Heart right ventricle (tissue), 16 donors: ENCODE measurements around the gene CDK10. TPM values are rescaled to one million over a fixed set of nuclear protein-coding genes. Genes with fewer than 3 reads are reported as not detected.

ENCODE experiments used
- ATAC-seq, 8 donors: fragments of 200-7000 bp; cut with Tn5 transposase; one replicate each; pipeline ENCODE4 v1.9.1; 2020; ENCODE audit warnings: mild to moderate bottlenecking in 8 of 8, moderate library complexity in 8 of 8, moderate number of reproducible peaks in 1 of 8
- DNase-seq, 2 donors: peaks; one replicate each; pipeline ENCODE4 v3.0.0-alpha.2; 2020
- H3K27ac ChIP-seq, 10 donors: fragments of 200-600 bp; sonication (generic) in 2 of 10; one replicate each; pipeline versions ENCODE4 v1.5.0 to v1.8.0; 2020 to 2022; ENCODE audit warnings: mild to moderate bottlenecking in 3 of 10
- H3K27me3 ChIP-seq, 7 donors: fragments of 200-600 bp; one replicate each; pipeline ENCODE4 v1.8.0; 2021 to 2022; ENCODE audit warnings: mild to moderate bottlenecking in 2 of 7
- H3K36me3 ChIP-seq, 9 donors: fragments of 200-600 bp; sonication (generic) in 1 of 9; one replicate each; pipeline versions ENCODE4 v1.5.0 to v1.8.0; 2020 to 2022; ENCODE audit warnings: mild to moderate bottlenecking in 2 of 9
- H3K4me1 ChIP-seq, 9 donors: fragments of 200-600 bp; sonication (generic) in 1 of 9; one replicate each; pipeline versions ENCODE4 v1.5.0 to v1.8.0; 2020 to 2022; ENCODE audit warnings: mild to moderate bottlenecking in 4 of 9
- H3K4me3 ChIP-seq, 10 donors: fragments of 200-600 bp; sonication (generic) in 2 of 10; one replicate each; pipeline versions ENCODE4 v1.5.0 to v1.8.0; 2020 to 2022; ENCODE audit warnings: mild to moderate bottlenecking in 7 of 10, moderate library complexity in 2 of 10
- H3K9me3 ChIP-seq, 11 donors: fragments of 200-600 bp in 10 of 11; sonication (generic) in 2 of 11; one replicate each; pipeline versions ENCODE4 v1.5.0 to v1.8.0; 2013 to 2022; ENCODE audit warnings: mild to moderate bottlenecking in 2 of 11, control low read depth in 1 of 11, moderate library complexity in 1 of 11
- CTCF ChIP-seq, 9 donors: fragments of 200-600 bp; sonication (generic) in 2 of 9; IDR thresholded peaks; one replicate each; pipeline versions ENCODE4 v1.5.0 to v1.8.0; 2021 to 2022; ENCODE audit warnings: antibody characterized with exemption in 9 of 9, mild to moderate bottlenecking in 5 of 9, moderate library complexity in 1 of 9
- WGBS, 2 donors: extraction: QIAGEN DNeasy Blood & Tissue Kit; methylation state at CpG; one replicate each; pipeline ENCODE4 v1.1.7; 2013; ENCODE audit warnings: inconsistent platforms in 1 of 2; 5-methylcytosine and 5-hydroxymethylcytosine counted together
- intact Hi-C, 10 donors: fragments of 100-400 bp; cut with DNase I; formaldehyde crosslinking; loops; one replicate each; pipeline versions ENCODE4 v1.11.1 to v1.14.2; 2022
- polyA plus RNA-seq, 2 donors: library from polyadenylated mRNA; stranded (reverse); fragments of 200-250 nt; gene quantifications; one replicate each; pipeline ENCODE4 v1.2.3, GENCODE V29; 2013
- total RNA-seq, 10 donors: library from RNA; stranded (reverse); fragmentation: NEBNext Ultra II Directional in 3 of 10; extraction: Animal tissue kit (Norgen Biotek cat#: 25700) in 3 of 10; gene quantifications; one replicate each; pipeline versions ENCODE4 v1.2.1 to v1.2.4, GENCODE V29; 2021 to 2023
- donor health status: Arrhythmogenic right ventricular cardiomyopathy.
- donor health status: ischemic (EF 13 %, LVEDD 7.1; RV severe dilation, severe dysfunction).
- donor health status: healthy with polysubstance abuse.
- donor health status: DM: no; HTN: yes; CAD: no.
- donor health status: DM: no; HTN: no; CAD: no.
- donor health status: ischemic (EF 25% LVEDD 6.9; RV normal size, moderate dysfunction).
- donor health status: ischemic (EF 25% LVEDD 5.7; RV mildly dilated, moderate dysfunction).
- donor health status: healthy.
- donor health status: DM: yes; HTN: yes; CAD: no.
- donor health status: Ischemic cardiomyopathy.
- donor health status: ischemic (EF 35%, LVEDD 5.7; RV mildly dilated, moderate dysfunction).
- donor health status: nonischemic (EF 11% LVEDD 7.7; RV severe dilation, severe dysfunction).
- donor health status: DM: yes; HTN: yes; CAD: no.
- donor health status: PGD.
- donor health status: ischemic (EF 29% LVEDD 5.4; RV normal size, mild dysfunction).
- donor health status: nonischemic (EF 23%, LVEDD 6.1; RV moderate dilation, normal function).

CDK10 gene
- total and polyA plus RNA-seq, 12 donors, result 14.7 to 63.4 (median 21.7) TPM

DNA sequence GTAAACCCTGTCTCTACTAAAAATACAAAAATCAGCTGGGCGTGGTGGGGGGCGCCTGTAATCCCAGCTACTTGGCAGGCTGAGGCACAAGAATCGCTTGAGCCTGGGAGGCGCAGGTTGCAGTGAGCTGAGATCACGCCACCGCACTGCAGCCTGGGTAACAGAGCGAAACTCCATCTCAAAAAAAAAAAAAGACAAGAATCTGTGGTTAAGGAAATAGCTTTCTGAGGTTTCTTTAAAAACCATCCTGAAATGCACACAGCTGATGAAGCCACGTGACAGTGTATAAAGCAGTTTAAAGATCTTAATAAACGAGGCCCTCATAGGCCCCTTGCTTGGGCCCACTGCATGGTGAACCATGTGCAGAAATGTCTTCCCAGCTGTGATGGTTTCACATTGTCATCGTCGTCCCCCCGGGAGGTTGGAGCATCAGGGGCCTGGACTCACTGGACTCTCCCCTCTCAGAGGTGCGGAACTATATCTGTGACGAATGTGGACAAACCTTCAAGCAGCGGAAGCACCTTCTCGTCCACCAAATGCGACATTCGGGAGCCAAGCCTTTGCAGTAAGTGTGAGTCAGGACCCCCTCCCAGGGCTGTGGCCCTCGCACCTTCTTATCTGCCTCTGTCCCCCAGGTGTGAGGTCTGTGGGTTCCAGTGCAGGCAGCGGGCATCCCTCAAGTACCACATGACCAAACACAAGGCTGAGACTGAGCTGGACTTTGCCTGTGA lies 51.0 kb downstream of the CDK10 start:
- no peak overlapping the region for H3K4me3 ChIP-seq
- H3K9me3 ChIP-seq, result no peaks in the 10 kb centered on the region
- no peak for TF ChIP-seq CTCF (IDR thresholded peaks at IDR 0.05)
- 90 to 94% methylated on average over 20 of the region's 20 CpGs for WGBS, 2 donors
- H3K36me3 ChIP-seq, result peaks cover 5 to 90% (median 71%) of the 10 kb centered on the region in 9 donors
- H3K27me3 ChIP-seq, result no peaks in the 10 kb centered on the region
- DNase-seq (no peak), ATAC-seq (peak in 1 of 8 donors; percentile 4)
- H3K27ac ChIP-seq, result no peak overlapping the region
- intact Hi-C loops, result no loop called here
- H3K4me1 ChIP-seq, result peaks cover 0 to 3% (median 0%) of the 10 kb centered on the region in 9 donors

DNA sequence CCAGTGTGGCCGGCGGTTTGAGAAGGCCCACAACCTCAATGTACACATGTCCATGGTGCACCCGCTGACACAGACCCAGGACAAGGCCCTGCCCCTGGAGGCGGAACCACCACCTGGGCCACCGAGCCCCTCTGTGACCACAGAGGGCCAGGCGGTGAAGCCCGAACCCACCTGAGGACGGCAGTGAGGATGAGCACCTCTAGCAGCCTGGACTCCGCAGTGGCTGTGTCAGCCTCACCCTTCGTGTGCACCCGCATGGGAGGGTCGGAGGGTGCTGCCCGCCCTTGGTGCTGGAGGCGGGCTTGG lies 51.5 kb downstream of the CDK10 start:
- intact Hi-C loops, result no loop called here
- WGBS, 2 donors, result 93 to 94% methylated on average over 14 of the region's 14 CpGs
- H3K27me3 ChIP-seq, result no peaks in the 10 kb centered on the region
- no peak for TF ChIP-seq CTCF (IDR thresholded peaks at IDR 0.05)
- H3K4me1 ChIP-seq, result peaks cover 0 to 3% (median 0%) of the 10 kb centered on the region in 9 donors
- no peak overlapping the region for H3K27ac ChIP-seq
- DNase-seq (no peak), ATAC-seq (peak in 3 of 8 donors; percentile 1 to 17 (median 4))
- H3K4me3 ChIP-seq, result no peak overlapping the region
- H3K9me3 ChIP-seq, result no peaks in the 10 kb centered on the region
- H3K36me3 ChIP-seq, result peaks cover 5 to 88% (median 70%) of the 10 kb centered on the region in 9 donors

DNA sequence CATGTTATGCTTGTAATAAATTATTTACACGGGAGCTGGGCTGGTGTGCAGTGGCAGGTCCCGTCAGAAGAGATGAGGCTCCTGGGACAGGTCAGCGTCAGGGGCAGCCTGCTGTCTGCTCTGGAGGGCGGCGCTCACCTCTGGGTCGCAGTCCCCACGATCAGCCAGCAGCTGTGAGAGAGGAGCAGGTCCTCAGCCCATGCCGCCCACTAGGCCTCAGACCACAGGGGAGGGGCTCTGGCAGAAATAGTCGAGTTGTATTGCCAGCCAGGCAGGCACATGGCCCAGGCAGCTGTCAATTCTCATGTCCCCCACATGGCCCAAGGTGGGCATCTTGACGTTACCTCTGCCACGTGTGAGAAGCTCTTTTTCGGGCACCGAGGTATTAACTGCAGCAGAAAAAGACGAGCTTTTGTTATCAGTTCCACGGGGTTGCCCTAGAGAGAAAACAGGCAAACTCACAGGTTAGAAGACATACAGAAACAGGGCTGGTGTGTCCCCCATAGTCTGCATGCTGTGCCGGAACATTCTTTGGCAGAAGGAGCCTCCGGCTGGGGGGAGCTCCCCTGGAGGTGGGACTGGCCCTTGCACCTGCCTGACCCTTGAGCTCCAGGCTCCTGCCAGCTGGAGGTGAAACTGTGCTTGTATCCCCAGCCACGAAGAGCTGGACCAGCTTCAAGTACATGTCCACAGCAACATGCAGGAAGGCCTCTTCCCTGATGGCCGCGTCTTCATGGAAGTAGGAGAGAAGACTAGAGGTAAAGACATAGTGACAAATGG lies 52.2 kb downstream of the CDK10 start:
- intact Hi-C loops, result no loop called here
- ATAC-seq, result peak in 3 of 8 donors; percentile 3 to 35 (median 9)
- H3K36me3 ChIP-seq, result peaks cover 5 to 81% (median 63%) of the 10 kb centered on the region in 9 donors
- TF ChIP-seq CTCF (IDR thresholded peaks at IDR 0.05), result no peak
- H3K4me3 ChIP-seq, result no peak overlapping the region
- DNase-seq, result no peak
- H3K9me3 ChIP-seq, result no peaks in the 10 kb centered on the region
- H3K4me1 ChIP-seq, result peaks cover 0 to 3% (median 0%) of the 10 kb centered on the region in 9 donors
- no peaks in the 10 kb centered on the region for H3K27me3 ChIP-seq
- H3K27ac ChIP-seq, result no peak overlapping the region
- 79 to 83% methylated on average over 20 of the region's 20 CpGs for WGBS, 2 donors

GRCh38 chr16:89739383-89739782 lies 52.9 kb downstream of the CDK10 start:
- peaks cover 5 to 80% (median 56%) of the 10 kb centered on the region in 9 donors for H3K36me3 ChIP-seq
- DNase-seq (no peak), ATAC-seq (no peak)
- no peaks in the 10 kb centered on the region for H3K27me3 ChIP-seq
- intact Hi-C loops, result no loop called here
- TF ChIP-seq CTCF (IDR thresholded peaks at IDR 0.05), result no peak
- no peak overlapping the region for H3K4me3 ChIP-seq
- H3K27ac ChIP-seq, result no peak overlapping the region
- peaks cover 0 to 3% (median 0%) of the 10 kb centered on the region in 9 donors for H3K4me1 ChIP-seq
- WGBS, 2 donors, result 78 to 85% methylated on average over 9 of the region's 9 CpGs
- H3K9me3 ChIP-seq, result no peaks in the 10 kb centered on the region
